IMR-90 (cell line): ENCODE results near the gene DBNL. TPM values are rescaled to one million over a fixed set of nuclear protein-coding genes. Genes with fewer than 3 reads are reported as not detected.

Experiments
- ATAC-seq: fragments of 200-7000 bp; cut with Tn5 transposase; 2 replicates; pipeline ENCODE4 v1.9.1; 2020; ENCODE audit warnings: low read depth, mild to moderate bottlenecking, moderate library complexity
- BruUV-seq: library from RNA; stranded (reverse); fragments of 400-500 nt; replicated peaks from 2 replicates; lab custom pipeline; 2021; lab: Mats Ljungman, UMichigan
- CTCF ChIA-PET: fragments of 300-600 bp; formaldehyde crosslinking; extraction: SDS; loops from one replicate; lab custom pipeline; 2021; ENCODE audit warnings: antibody characterized with exemption; lab: Yijun Ruan, JAX
- POLR2A ChIA-PET: fragments of 300-600 bp; sonication (Branson Sonifier 250); formaldehyde crosslinking; loops from one replicate; lab custom pipeline; 2022; ENCODE audit warnings: antibody characterized with exemption; ENCODE audit not compliant: unreplicated experiment; lab: Charles Lee
- DNase-seq: peaks from one replicate; pipeline ENCODE4 v3.0.0; 2013
- H2AFZ ChIP-seq: replicated peaks from 2 replicates; pipeline ENCODE3; 2013; ENCODE audit warnings: low read length, mild to moderate bottlenecking; ENCODE audit not compliant: poor library complexity
- H2AK5ac ChIP-seq: 2 replicates; pipeline ENCODE4 v1.6.1; 2013; ENCODE audit warnings: low read depth, low read length, inconsistent platforms
- H2AK9ac ChIP-seq: replicated peaks from 2 replicates; pipeline ENCODE3; 2013; ENCODE audit warnings: mild to moderate bottlenecking, low read depth, low read length, moderate library complexity; ENCODE audit not compliant: poor library complexity
- H2BK120ac ChIP-seq: 2 replicates; pipeline ENCODE4 v1.6.1; 2013; ENCODE audit warnings: low read depth, low read length, inconsistent platforms
- H2BK15ac ChIP-seq: 3 replicates; pipeline ENCODE4 v1.6.1; 2013; ENCODE audit warnings: low read depth, low read length, inconsistent platforms
- H2BK20ac ChIP-seq: 2 replicates; pipeline ENCODE4 v1.6.1; 2013; ENCODE audit warnings: low read depth, mild to moderate bottlenecking, inconsistent platforms, low read length, moderate library complexity
- H2BK5ac ChIP-seq: 2 replicates; pipeline ENCODE4 v1.6.1; 2013; ENCODE audit warnings: mild to moderate bottlenecking, low read depth, low read length, inconsistent platforms; ENCODE audit not compliant: poor library complexity, severe bottlenecking
- H3K14ac ChIP-seq: replicated peaks from 2 replicates; pipeline ENCODE4 v1.6.1; 2013; ENCODE audit warnings: low read depth, low read length, inconsistent platforms
- H3K18ac ChIP-seq: 2 replicates; pipeline ENCODE4 v1.6.1; 2013; ENCODE audit warnings: low read depth, low read length, control low read depth
- H3K23ac ChIP-seq: 2 replicates; pipeline ENCODE4 v1.6.1; 2013; ENCODE audit warnings: low read depth, low read length, inconsistent platforms
- H3K27ac ChIP-seq: 2 replicates; pipeline ENCODE4 v1.5.1; 2013; ENCODE audit warnings: mild to moderate bottlenecking, control low read depth, low read length; ENCODE audit not compliant: insufficient read depth
- H3K27me3 ChIP-seq: 2 replicates; pipeline ENCODE4 v1.6.1; 2013; ENCODE audit warnings: low read length; ENCODE audit not compliant: control insufficient read depth, insufficient read depth
- H3K36me3 ChIP-seq: 2 replicates; pipeline ENCODE4 v1.6.1; 2013; ENCODE audit warnings: low read length, mixed read lengths; ENCODE audit not compliant: control insufficient read depth, insufficient read depth
- H3K4ac ChIP-seq: 2 replicates; pipeline ENCODE4 v1.6.1; 2013; ENCODE audit warnings: low read depth, low read length, inconsistent platforms
- H3K4me1 ChIP-seq: 2 replicates; pipeline ENCODE4 v1.6.1; 2013; ENCODE audit warnings: low read length, mixed read lengths; ENCODE audit not compliant: control insufficient read depth, insufficient read depth
- H3K4me2 ChIP-seq: 2 replicates; pipeline ENCODE4 v1.6.1; 2013; ENCODE audit warnings: low read depth, mild to moderate bottlenecking, control low read depth, low read length, moderate library complexity
- H3K4me3 ChIP-seq: 2 replicates; pipeline ENCODE4 v1.5.1; 2013; ENCODE audit warnings: low read depth, mild to moderate bottlenecking, control low read depth, low read length, moderate library complexity; ENCODE audit not compliant: insufficient read depth
- H3K56ac ChIP-seq: 2 replicates; pipeline ENCODE4 v1.6.1; 2013; ENCODE audit warnings: low read length, inconsistent platforms; ENCODE audit not compliant: insufficient read depth; ENCODE audit errors: extremely low read depth
- H3K79me1 ChIP-seq, 2 experiments: 2 replicates each; pipeline ENCODE4 v1.6.1; 2013; ENCODE audit warnings: low read length in 2 of 2, inconsistent platforms in 1 of 2, low read depth in 1 of 2
- H3K9ac ChIP-seq: 2 replicates; pipeline ENCODE4 v1.6.1; 2013; ENCODE audit warnings: low read depth, low read length, control low read depth
- H3K9me1 ChIP-seq: 2 replicates; pipeline ENCODE4 v1.6.1; 2013; ENCODE audit warnings: low read length, inconsistent platforms; ENCODE audit not compliant: insufficient read depth
- H3K9me3 ChIP-seq: 2 replicates; pipeline ENCODE4 v1.6.1; 2013; ENCODE audit warnings: low read length; ENCODE audit not compliant: control insufficient read depth, insufficient read depth
- H4K20me1 ChIP-seq: 2 replicates; pipeline ENCODE4 v1.6.1; 2013; ENCODE audit warnings: low read length, inconsistent platforms; ENCODE audit not compliant: insufficient read depth
- H4K5ac ChIP-seq: 2 replicates; pipeline ENCODE4 v1.6.1; 2013; ENCODE audit warnings: mild to moderate bottlenecking, low read depth, low read length, control low read depth
- H4K8ac ChIP-seq, 2 experiments: 2 replicates each; pipeline ENCODE4 v1.6.1; 2013; ENCODE audit warnings: low read depth in 2 of 2, low read length in 2 of 2, control low read depth in 1 of 2, inconsistent platforms in 1 of 2
- H4K91ac ChIP-seq: 2 replicates; pipeline ENCODE4 v1.6.1; 2013; ENCODE audit warnings: low read depth, low read length, inconsistent platforms; ENCODE audit not compliant: insufficient read depth
- BHLHE40 ChIP-seq: fragments of 150-350 bp; IDR thresholded peaks from 2 replicates; pipeline ENCODE4 v1.6.1; 2016; ENCODE audit warnings: mild to moderate bottlenecking, low read depth, low read length
- CTCF ChIP-seq: conservative IDR thresholded peaks from 2 replicates; pipeline ENCODE4 v1.5.1; 2012; ENCODE audit warnings: mild to moderate bottlenecking, low read depth, low read length, improper control_type of control experiment
- FOS ChIP-seq: fragments of 150-350 bp; IDR thresholded peaks from 2 replicates; pipeline ENCODE4 v1.6.1; 2016; ENCODE audit warnings: low read depth, low read length
- MAFK ChIP-seq: IDR thresholded peaks from 2 replicates; pipeline ENCODE4 v1.6.1; 2012; ENCODE audit warnings: low read depth, low read length, improper control_type of control experiment
- MAZ ChIP-seq: IDR thresholded peaks from 2 replicates; pipeline ENCODE4 v1.6.1; 2012; ENCODE audit warnings: low read depth, mild to moderate bottlenecking, low read length, improper control_type of control experiment, moderate library complexity, borderline replicate concordance
- MXI1 ChIP-seq: IDR thresholded peaks from 2 replicates; pipeline ENCODE4 v1.6.1; 2012; ENCODE audit warnings: low read depth, mild to moderate bottlenecking, low read length, moderate library complexity, borderline replicate concordance
- NFE2L2 ChIP-seq: fragments of 150-350 bp; IDR thresholded peaks from 2 replicates; pipeline ENCODE4 v1.6.1; 2016; ENCODE audit warnings: low read depth, mild to moderate bottlenecking, low read length
- RCOR1 ChIP-seq: IDR thresholded peaks from 2 replicates; pipeline ENCODE4 v1.6.1; 2012; ENCODE audit warnings: mild to moderate bottlenecking, low read length, improper control_type of control experiment; ENCODE audit not compliant: insufficient replicate concordance
- RFX5 ChIP-seq: IDR thresholded peaks from 2 replicates; pipeline ENCODE4 v1.8.0; 2012; ENCODE audit warnings: low read depth, mild to moderate bottlenecking, low read length, moderate library complexity
- SMC3 ChIP-seq: fragments of 150-350 bp; IDR thresholded peaks from 2 replicates; pipeline ENCODE4 v1.6.1; 2016; ENCODE audit warnings: low read depth, mild to moderate bottlenecking, antibody characterized with exemption, low read length, moderate library complexity
- USF2 ChIP-seq: fragments of 150-350 bp; IDR thresholded peaks from 2 replicates; pipeline ENCODE4 v1.6.1; 2017; ENCODE audit warnings: mild to moderate bottlenecking, antibody characterized with exemption, low read length, low read depth
- WGBS, 2 experiments: methylation state at CpG; one replicate each; pipeline versions ENCODE4 v1.1.5 to v1.1.7; 2013; ENCODE audit warnings: missing lambda C conversion rate in 2 of 2; ENCODE audit not compliant: insufficient read length in 1 of 2; ENCODE audit errors: extremely low coverage in 2 of 2; 5-methylcytosine and 5-hydroxymethylcytosine counted together
- dilution Hi-C: fragments of 300-500 bp; cut with HindIII; formaldehyde crosslinking; loops from one replicate; pipeline ENCODE4 v1.14.3; 2018; ENCODE audit warnings: low sequenced_read_pairs; ENCODE audit not compliant: unreplicated experiment
- in situ Hi-C: fragments of 300-500 bp; cut with MboI; formaldehyde crosslinking; loops from 3 replicates; pipeline ENCODE4 v1.14.3; 2019; ENCODE audit warnings: low sequenced_read_pairs, inconsistent platforms, mixed read lengths
- intact Hi-C: fragments of 100-400 bp; cut with micrococcal nuclease; formaldehyde crosslinking; loops from 2 replicates; pipeline ENCODE4 v1.10.0; 2022
- polyA plus RNA-seq, 3 experiments: library from polyadenylated mRNA; depleted of rRNA; stranded (reverse); fragments of >200 nt; gene quantifications; 2 replicates each; pipeline ENCODE4 v1.2.3, GENCODE V29; 2012; ENCODE audit warnings: low replicate concordance in 1 of 3
- total RNA-seq: library from RNA; depleted of rRNA; stranded (reverse); fragments of >200 nt; gene quantifications from 2 replicates; pipeline ENCODE4 v1.2.3, GENCODE V29; 2012
- TF ChIP-seq, protein P1 (sequence below): fragments of 150-350 bp; IDR thresholded peaks from 2 replicates; pipeline ENCODE4 v1.6.1; 2016; ENCODE audit warnings: low read depth, mild to moderate bottlenecking, low read length, moderate library complexity, borderline replicate concordance

DBNL gene
- total and polyA plus RNA-seq, 2 of the 4 experiments (the other 2 are of a cell fraction) = 157 to 179 TPM

DNA sequence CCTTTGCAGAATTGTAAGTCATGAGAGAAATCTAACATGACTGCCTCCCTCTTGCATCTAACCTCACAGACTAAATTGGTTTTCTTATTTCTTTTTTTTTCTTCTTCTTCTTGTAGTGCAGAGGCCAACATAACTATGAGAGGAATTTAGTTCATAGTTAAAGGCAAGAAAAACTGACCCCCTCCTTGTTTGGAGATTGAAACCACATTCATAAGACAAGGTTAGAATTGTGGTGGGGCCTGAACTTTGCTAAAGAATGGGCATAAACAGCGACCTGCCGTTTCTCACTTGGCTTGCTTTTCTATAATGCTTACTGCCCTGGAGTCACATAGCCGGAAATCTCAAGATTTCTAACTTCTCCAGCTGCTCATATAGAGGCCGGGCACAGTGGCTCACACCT, 40.2 kb downstream of the DBNL start:
- peak overlapping the region; percentile 84; the same call in 1 of the 2 replicates for H4K91ac ChIP-seq
- peaks cover 5% of the 10 kb centered on the region; the same call in 1 of the 2 replicates for H3K36me3 ChIP-seq
- H3K18ac ChIP-seq = peak overlapping the region; percentile 51; the same call in 1 of the 2 replicates
- peak overlapping the region in 1 of 2 experiments; percentile 81; a peak in 2 of 4 replicates for H4K8ac ChIP-seq
- peak overlapping the region; percentile 34 for H3K14ac ChIP-seq
- H2BK120ac ChIP-seq = peak overlapping the region; percentile 86
- H3K9ac ChIP-seq = peak overlapping the region; percentile 5; the same call in 1 of the 2 replicates
- POLR2A ChIA-PET = no interaction called here
- peaks cover 7 to 29% of the 10 kb centered on the region in 2 experiments; a peak in 3 of 4 replicates for H3K79me1 ChIP-seq
- no peak overlapping the region for H2AK5ac ChIP-seq
- intact Hi-C loops (no loop called here), in situ Hi-C loops (no loop called here), dilution Hi-C loops (no loop called here)
- peak overlapping the region; percentile 75 for H2AFZ ChIP-seq
- H2BK20ac ChIP-seq = peak overlapping the region; percentile 84
- H3K4me2 ChIP-seq = peak overlapping the region; percentile 51; the same call in 1 of the 2 replicates
- peak overlapping the region; percentile 89 for H2AK9ac ChIP-seq
- H3K4ac ChIP-seq = peak overlapping the region; percentile 91
- H3K23ac ChIP-seq = peak overlapping the region; percentile 17; the same call in 1 of the 2 replicates
- no peaks in the 10 kb centered on the region for H3K9me3 ChIP-seq
- no peak overlapping the region; the same call in 1 of the 2 replicates for H4K5ac ChIP-seq
- peaks cover 30% of the 10 kb centered on the region for H3K9me1 ChIP-seq
- 0 out of 3 replicates have a peak overlapping the region, but pooled peaks have one; percentile 93 for H2BK15ac ChIP-seq
- DNase-seq (peak; percentile 39), ATAC-seq (no peak)
- peak overlapping the region; percentile 84; the same call in 1 of the 2 replicates for H3K27ac ChIP-seq
- CTCF ChIA-PET = no interaction called here
- no peaks in the 10 kb centered on the region; the same call in 1 of the 2 replicates for H4K20me1 ChIP-seq
- H2BK5ac ChIP-seq = peak overlapping the region; percentile 44
- H3K4me1 ChIP-seq = peaks cover 27% of the 10 kb centered on the region
- no peak overlapping the region for H3K56ac ChIP-seq
- H3K27me3 ChIP-seq = no peaks in the 10 kb centered on the region
- WGBS, 2 experiments = no CpG with 5 or more reads among the region's 4 CpGs
- no peak overlapping the region for H3K4me3 ChIP-seq
- BruUV-seq = no TSS peak
- TF ChIP-seq MXI1 (no peak), BHLHE40 (no peak), MAZ (no peak), RCOR1 (no peak), USF2 (no peak), RFX5 (no peak), FOS (no peak), CTCF (no peak), SMC3 (no peak), NFE2L2 (no peak), MAFK (no peak)
- TF ChIP-seq, protein P1, sequence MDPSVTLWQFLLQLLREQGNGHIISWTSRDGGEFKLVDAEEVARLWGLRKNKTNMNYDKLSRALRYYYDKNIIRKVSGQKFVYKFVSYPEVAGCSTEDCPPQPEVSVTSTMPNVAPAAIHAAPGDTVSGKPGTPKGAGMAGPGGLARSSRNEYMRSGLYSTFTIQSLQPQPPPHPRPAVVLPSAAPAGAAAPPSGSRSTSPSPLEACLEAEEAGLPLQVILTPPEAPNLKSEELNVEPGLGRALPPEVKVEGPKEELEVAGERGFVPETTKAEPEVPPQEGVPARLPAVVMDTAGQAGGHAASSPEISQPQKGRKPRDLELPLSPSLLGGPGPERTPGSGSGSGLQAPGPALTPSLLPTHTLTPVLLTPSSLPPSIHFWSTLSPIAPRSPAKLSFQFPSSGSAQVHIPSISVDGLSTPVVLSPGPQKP = no peak
